Activated naive CD4-positive, alpha-beta T cell treated with anti-CD3 and anti-CD28 coated beads, Interleukin-2, amount 50 U/mL, for 24 hours (primary cell): ENCODE data around the gene ZNF729.
"Not testable (repeated sequence)": the region's sequence is repeated elsewhere in the genome, so short reads cannot be mapped to it uniquely, and the experiment has no call there.

Source experiments
- H3K27ac Mint-ChIP-seq: one replicate; pipeline ENCODE4 v1.8.0; 2021; ENCODE audit warnings: mild to moderate bottlenecking, mixed read lengths
- H3K27me3 Mint-ChIP-seq: one replicate; pipeline ENCODE4 v1.8.0; 2021; ENCODE audit warnings: mixed read lengths
- H3K36me3 Mint-ChIP-seq: one replicate; pipeline ENCODE4 v1.8.0; 2021; ENCODE audit warnings: mixed read lengths
- H3K4me1 Mint-ChIP-seq: one replicate; pipeline ENCODE4 v1.8.0; 2021; ENCODE audit warnings: mixed read lengths
- H3K4me3 Mint-ChIP-seq: one replicate; pipeline ENCODE4 v1.8.0; 2021; ENCODE audit warnings: mild to moderate bottlenecking, mixed read lengths
- H3K9me3 Mint-ChIP-seq: one replicate; pipeline ENCODE4 v1.8.0; 2021; ENCODE audit warnings: mixed read lengths

The ZNF729 gene

DNA sequence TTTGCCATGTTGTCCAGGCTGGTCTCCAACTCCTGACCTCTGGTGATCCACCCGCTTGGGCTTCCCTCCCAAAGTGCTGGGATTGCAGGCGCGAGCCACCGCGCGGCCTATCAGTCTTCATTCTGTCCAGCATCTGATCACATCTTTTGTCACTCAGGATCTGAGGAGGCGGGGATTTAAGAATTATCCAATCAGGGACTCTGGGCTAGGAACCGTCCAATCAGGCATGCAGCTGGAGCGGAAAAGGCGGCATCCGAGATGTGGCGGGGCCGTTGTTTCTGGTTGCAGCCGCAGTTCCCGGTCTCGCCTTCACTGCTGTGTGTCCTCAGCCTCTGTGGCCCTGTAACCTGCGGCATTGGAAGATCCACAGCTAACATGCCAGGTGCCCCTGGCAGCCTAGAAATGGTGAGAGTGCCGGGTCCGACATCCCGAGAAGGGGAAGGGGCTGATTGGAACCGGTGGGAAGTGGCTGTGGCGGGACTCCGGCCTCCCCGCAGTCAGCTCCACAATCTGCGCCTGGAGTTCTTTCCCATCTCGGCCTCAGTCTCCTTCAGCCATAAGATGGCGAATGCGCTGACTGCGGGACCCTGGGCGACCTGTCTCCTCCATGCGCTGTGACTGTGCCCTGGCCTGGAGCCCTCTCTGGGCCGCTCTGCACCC is at the start of gene ZNF729:
Gene ZNF729, plus strand, starts transcription at position 291 of the 660 bp plus-strand sequence. Its CDS starts 85 bp downstream, at position 376.
- peaks cover 10% of the 10 kb centered on the region for H3K27me3 Mint-ChIP-seq
- no peak within 1 kb of the TSS for H3K4me3 Mint-ChIP-seq
- H3K9me3 Mint-ChIP-seq, result no peaks in the 10 kb centered on the region
- H3K4me1 Mint-ChIP-seq, result no peaks in the 10 kb centered on the region
- peaks cover 2% of the 10 kb centered on the region for H3K36me3 Mint-ChIP-seq
- no peak within 1 kb of the TSS for H3K27ac Mint-ChIP-seq

GRCh38 chr19:22256856-22257255 is 29.4 kb upstream of the ZNF729 start:
- no peak overlapping the region for H3K27ac Mint-ChIP-seq
- no peak overlapping the region for H3K4me3 Mint-ChIP-seq
- no peaks in the 10 kb centered on the region for H3K36me3 Mint-ChIP-seq
- peaks cover 1% of the 10 kb centered on the region for H3K27me3 Mint-ChIP-seq
- H3K9me3 Mint-ChIP-seq, result peaks cover 18% of the 10 kb centered on the region
- H3K4me1 Mint-ChIP-seq, result no peaks in the 10 kb centered on the region

GRCh38 chr19:22257381-22257780 is 28.9 kb upstream of the ZNF729 start:
- Mint-ChIP-seq H3K9me3 (peaks cover 18% of the 10 kb centered on the region), H3K4me1 (no peaks in the 10 kb centered on the region), H3K36me3 (no peaks in the 10 kb centered on the region), H3K27me3 (peaks cover 2% of the 10 kb centered on the region), H3K27ac (no peak overlapping the region), H3K4me3 (no peak overlapping the region)

DNA sequence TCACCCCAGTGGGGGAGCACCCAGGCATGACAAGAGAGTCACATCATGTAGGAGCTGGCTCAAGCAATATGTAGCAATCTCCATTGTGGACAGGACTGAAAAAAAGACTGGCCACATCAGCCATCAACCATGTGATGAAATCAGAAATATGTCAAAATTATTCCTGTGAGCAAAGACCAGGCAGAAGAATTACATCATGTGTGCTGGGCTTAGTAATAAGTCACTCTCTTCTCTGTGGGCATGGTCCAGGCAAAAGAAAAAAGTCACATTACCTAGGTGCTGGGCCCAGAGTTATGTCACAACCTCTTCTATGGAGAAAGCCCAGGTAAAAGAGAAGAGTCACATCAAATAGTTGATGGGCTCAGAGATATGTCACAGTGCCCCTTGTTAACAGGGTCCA is 28.3 kb upstream of the ZNF729 start:
- H3K9me3 Mint-ChIP-seq, result peaks cover 18% of the 10 kb centered on the region
- H3K4me1 Mint-ChIP-seq, result no peaks in the 10 kb centered on the region
- H3K27ac Mint-ChIP-seq, result no peak overlapping the region
- no peak overlapping the region for H3K4me3 Mint-ChIP-seq
- H3K27me3 Mint-ChIP-seq, result peaks cover 3% of the 10 kb centered on the region
- H3K36me3 Mint-ChIP-seq, result no peaks in the 10 kb centered on the region

GRCh38 chr19:22260499-22260898 is 25.7 kb upstream of the ZNF729 start:
- Mint-ChIP-seq H3K4me1 (no peaks in the 10 kb centered on the region), H3K36me3 (no peaks in the 10 kb centered on the region), H3K9me3 (peaks cover 10% of the 10 kb centered on the region), H3K27ac (no peak overlapping the region), H3K4me3 (no peak overlapping the region), H3K27me3 (peaks cover 5% of the 10 kb centered on the region)

- Mint-ChIP-seq H3K9me3 (peaks cover 10% of the 10 kb centered on the region), H3K27me3 (peaks cover 5% of the 10 kb centered on the region), H3K4me1 (no peaks in the 10 kb centered on the region), H3K27ac (no peak overlapping the region), H3K4me3 (no peak overlapping the region), H3K36me3 (no peaks in the 10 kb centered on the region)
Measured at GRCh38 chr19:22261596-22261995, 24.6 kb upstream of the ZNF729 start.

DNA sequence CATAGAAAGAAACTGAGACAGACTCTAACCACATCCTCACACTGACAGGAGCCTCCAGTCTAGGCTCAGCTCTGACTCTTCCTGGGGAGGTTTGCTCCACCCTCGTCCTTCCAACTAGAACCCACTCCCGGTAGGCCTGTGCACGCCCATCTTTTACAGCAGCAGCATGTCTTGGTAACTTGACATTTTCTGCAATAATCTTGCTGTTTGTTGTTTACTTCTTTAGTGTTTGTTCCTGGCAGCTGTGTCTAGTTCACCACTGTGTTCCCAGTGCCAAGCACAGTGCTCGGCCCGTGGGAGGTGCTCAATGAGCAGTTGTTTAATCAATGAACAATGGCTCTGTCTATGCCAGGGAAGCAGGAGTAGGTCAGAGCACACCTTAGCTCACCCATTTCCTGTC is 23.1 kb upstream of the ZNF729 start:
- Mint-ChIP-seq H3K4me1 (no peaks in the 10 kb centered on the region), H3K9me3 (peaks cover 23% of the 10 kb centered on the region), H3K27ac (no peak overlapping the region), H3K27me3 (peaks cover 5% of the 10 kb centered on the region), H3K4me3 (no peak overlapping the region), H3K36me3 (no peaks in the 10 kb centered on the region)

DNA sequence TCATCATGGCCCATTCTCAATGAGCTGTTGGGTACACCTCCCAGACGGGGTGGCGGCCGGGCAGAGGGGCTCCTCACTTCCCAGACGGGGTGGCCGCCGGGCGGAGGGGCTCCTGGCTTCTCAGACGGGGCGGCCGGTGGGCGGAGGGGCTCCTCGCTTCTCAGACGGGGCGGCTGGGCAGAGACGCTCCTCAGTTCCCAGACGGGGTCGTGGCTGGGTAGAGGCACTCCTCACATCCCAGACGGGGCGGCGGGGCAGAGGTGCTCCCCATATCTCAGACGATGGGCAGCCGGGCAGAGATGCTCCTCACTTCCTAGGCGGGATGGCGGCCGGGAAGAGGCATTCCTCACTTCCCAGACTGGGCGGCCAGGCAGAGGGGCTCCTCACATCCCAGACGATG is 35.3 kb downstream of the ZNF729 start:
- H3K36me3 Mint-ChIP-seq, H3K4me3 Mint-ChIP-seq, H3K27ac Mint-ChIP-seq, H3K27me3 Mint-ChIP-seq, H3K4me1 Mint-ChIP-seq: not testable (repeated sequence)
- H3K9me3 Mint-ChIP-seq, result peaks cover 15% of the 10 kb centered on the region

DNA sequence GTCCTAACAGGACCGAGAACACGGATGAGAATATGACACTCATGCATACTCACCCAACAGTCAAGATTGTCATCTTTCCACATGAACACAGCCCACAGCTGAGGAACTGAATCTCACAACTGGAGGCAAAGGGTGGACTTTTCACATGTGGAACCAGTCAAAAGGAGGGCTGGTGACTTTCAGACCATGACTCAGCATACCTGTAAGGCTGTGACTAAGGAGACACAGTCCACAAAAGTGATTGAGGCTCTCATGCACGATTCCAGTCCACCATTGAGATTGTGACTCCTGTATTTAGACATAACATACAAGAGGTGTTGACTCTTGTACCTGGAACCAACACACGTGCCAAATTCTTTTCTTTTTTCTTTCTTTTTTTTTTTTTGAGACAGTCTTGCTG is 40.0 kb downstream of the ZNF729 start:
- H3K9me3 Mint-ChIP-seq, result peaks cover 29% of the 10 kb centered on the region
- H3K36me3 Mint-ChIP-seq, result no peaks in the 10 kb centered on the region
- no peaks in the 10 kb centered on the region for H3K4me1 Mint-ChIP-seq
- H3K27ac Mint-ChIP-seq, result no peak overlapping the region
- no peak overlapping the region for H3K4me3 Mint-ChIP-seq
- no peaks in the 10 kb centered on the region for H3K27me3 Mint-ChIP-seq

GRCh38 chr19:22327321-22327720 is 41.1 kb downstream of the ZNF729 start:
- H3K9me3 Mint-ChIP-seq, result peaks cover 29% of the 10 kb centered on the region
- H3K27ac Mint-ChIP-seq, result no peak overlapping the region
- no peaks in the 10 kb centered on the region for H3K27me3 Mint-ChIP-seq

DNA sequence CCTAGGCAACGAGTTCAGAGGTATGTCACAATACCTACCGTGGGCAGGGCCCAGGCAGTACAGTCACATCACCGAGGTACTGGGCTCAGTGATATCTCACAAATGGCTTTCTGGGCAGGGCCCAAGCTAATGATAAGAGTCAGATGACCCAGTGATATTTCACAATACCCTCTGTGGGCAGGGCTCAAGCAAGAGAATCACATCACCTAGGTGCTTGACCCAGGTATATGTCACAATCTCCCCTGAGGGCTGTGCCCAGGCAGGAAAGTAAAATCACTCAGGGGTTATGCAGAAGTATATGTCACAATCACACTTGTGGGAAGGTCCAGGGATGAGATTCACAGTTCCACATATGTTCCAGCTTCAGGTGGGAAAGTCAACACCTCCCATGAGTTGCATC is 45.3 kb downstream of the ZNF729 start:
- Mint-ChIP-seq H3K27ac (no peak overlapping the region), H3K27me3 (no peaks in the 10 kb centered on the region), H3K9me3 (peaks cover 26% of the 10 kb centered on the region), H3K4me3 (no peak overlapping the region), H3K36me3 (no peaks in the 10 kb centered on the region), H3K4me1 (no peaks in the 10 kb centered on the region)

More at GRCh38 chr19:22327321-22327720, 41.1 kb downstream of the ZNF729 start:
- no peak overlapping the region for H3K4me3 Mint-ChIP-seq
- H3K4me1 Mint-ChIP-seq, result no peaks in the 10 kb centered on the region
- H3K36me3 Mint-ChIP-seq, result no peaks in the 10 kb centered on the region

GRCh38 chr19:22332924-22333323 is 46.7 kb downstream of the ZNF729 start:
- H3K4me3 Mint-ChIP-seq, result no peak overlapping the region
- H3K4me1 Mint-ChIP-seq, result no peaks in the 10 kb centered on the region
- peaks cover 19% of the 10 kb centered on the region for H3K9me3 Mint-ChIP-seq
- no peak overlapping the region for H3K27ac Mint-ChIP-seq
- H3K36me3 Mint-ChIP-seq, result no peaks in the 10 kb centered on the region
- H3K27me3 Mint-ChIP-seq, result no peaks in the 10 kb centered on the region

- no peaks in the 10 kb centered on the region for H3K4me1 Mint-ChIP-seq
- H3K9me3 Mint-ChIP-seq, result peaks cover 6% of the 10 kb centered on the region
- no peak overlapping the region for H3K27ac Mint-ChIP-seq
- H3K36me3 Mint-ChIP-seq, result no peaks in the 10 kb centered on the region
- H3K4me3 Mint-ChIP-seq, result no peak overlapping the region
- no peaks in the 10 kb centered on the region for H3K27me3 Mint-ChIP-seq
Measured at GRCh38 chr19:22335716-22336115, 49.5 kb downstream of the ZNF729 start.

GRCh38 chr19:22354665-22355064 is 68.4 kb downstream of the ZNF729 start:
- no peaks in the 10 kb centered on the region for H3K27me3 Mint-ChIP-seq
- no peak overlapping the region for H3K4me3 Mint-ChIP-seq
- H3K36me3 Mint-ChIP-seq, result no peaks in the 10 kb centered on the region
- H3K4me1 Mint-ChIP-seq, result no peaks in the 10 kb centered on the region
- no peak overlapping the region for H3K27ac Mint-ChIP-seq
- H3K9me3 Mint-ChIP-seq, result peaks cover 4% of the 10 kb centered on the region
